ENCODE data around the gene MERTK. TPM values are rescaled to one million over a fixed set of nuclear protein-coding genes. Genes with fewer than 3 reads are reported as not detected.
"Not testable (repeated sequence)": the region's sequence is repeated elsewhere in the genome, so short reads cannot be mapped to it uniquely, and the experiment has no call there.

The MERTK gene
- total RNA-seq, 2 experiments from 2014 or later: 0.43 to 0.70 TPM

DNA sequence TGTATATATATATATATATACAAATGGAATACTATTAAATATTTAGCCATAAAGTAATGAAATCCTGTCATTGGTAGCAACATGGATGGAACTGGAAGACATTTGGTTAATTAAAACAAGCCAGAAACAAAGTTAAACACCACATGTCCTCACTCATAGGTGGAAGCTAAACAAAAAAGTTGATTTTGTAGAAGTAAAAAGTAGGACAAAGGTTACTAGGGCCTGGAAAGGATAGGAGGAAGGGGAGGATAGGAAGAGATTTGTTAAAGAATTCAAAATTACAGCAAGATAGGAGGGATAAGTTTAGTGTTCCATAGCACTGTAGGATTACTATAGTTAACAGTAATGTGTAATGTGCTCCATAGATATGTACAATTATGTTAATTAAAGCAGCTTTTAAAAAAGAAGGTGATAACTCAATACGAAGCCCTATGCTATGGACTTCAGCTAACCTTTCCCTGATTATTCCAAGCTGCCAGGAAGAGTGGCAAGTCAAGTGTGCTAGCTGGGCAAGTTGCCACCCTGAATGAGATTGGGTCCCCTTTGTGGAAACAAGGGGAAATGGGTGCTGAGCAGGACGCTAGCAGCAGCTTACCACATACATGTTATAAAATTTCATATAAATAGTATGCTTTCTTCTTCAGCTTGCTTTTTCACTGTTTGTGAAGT is 12.3 kb downstream of the MERTK start:
- H3K36me3 Mint-ChIP-seq (ENCODE audit: low read depth): no peaks in the 10 kb centered on the region
- TF ChIP-seq, protein P1, sequence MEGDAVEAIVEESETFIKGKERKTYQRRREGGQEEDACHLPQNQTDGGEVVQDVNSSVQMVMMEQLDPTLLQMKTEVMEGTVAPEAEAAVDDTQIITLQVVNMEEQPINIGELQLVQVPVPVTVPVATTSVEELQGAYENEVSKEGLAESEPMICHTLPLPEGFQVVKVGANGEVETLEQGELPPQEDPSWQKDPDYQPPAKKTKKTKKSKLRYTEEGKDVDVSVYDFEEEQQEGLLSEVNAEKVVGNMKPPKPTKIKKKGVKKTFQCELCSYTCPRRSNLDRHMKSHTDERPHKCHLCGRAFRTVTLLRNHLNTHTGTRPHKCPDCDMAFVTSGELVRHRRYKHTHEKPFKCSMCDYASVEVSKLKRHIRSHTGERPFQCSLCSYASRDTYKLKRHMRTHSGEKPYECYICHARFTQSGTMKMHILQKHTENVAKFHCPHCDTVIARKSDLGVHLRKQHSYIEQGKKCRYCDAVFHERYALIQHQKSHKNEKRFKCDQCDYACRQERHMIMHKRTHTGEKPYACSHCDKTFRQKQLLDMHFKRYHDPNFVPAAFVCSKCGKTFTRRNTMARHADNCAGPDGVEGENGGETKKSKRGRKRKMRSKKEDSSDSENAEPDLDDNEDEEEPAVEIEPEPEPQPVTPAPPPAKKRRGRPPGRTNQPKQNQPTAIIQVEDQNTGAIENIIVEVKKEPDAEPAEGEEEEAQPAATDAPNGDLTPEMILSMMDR (IDR thresholded peaks at IDR 0.05): no peak
- no peaks in the 10 kb centered on the region for H3K9me3 Mint-ChIP-seq
- no peak for DNase-seq
- H3K27me3 Mint-ChIP-seq: no peaks in the 10 kb centered on the region
- H3K4me1 Mint-ChIP-seq (ENCODE audit: low read depth): peaks cover 7% of the 10 kb centered on the region
- CTCF ChIA-PET: interaction anchor here (0.7 to 1.5 kb wide), 4 partner anchors 9 to 90 kb away, joined by 3 to 4 read pairs (median 3); partner anchors contain the start of gene MERTK
- no peak overlapping the region for H3K27ac Mint-ChIP-seq
- no peak for ATAC-seq
- intact Hi-C loops (cut with micrococcal nuclease): no loop called here
- H3K4me3 Mint-ChIP-seq: no peak overlapping the region
- POLR2A ChIA-PET: no interaction called here

DNA sequence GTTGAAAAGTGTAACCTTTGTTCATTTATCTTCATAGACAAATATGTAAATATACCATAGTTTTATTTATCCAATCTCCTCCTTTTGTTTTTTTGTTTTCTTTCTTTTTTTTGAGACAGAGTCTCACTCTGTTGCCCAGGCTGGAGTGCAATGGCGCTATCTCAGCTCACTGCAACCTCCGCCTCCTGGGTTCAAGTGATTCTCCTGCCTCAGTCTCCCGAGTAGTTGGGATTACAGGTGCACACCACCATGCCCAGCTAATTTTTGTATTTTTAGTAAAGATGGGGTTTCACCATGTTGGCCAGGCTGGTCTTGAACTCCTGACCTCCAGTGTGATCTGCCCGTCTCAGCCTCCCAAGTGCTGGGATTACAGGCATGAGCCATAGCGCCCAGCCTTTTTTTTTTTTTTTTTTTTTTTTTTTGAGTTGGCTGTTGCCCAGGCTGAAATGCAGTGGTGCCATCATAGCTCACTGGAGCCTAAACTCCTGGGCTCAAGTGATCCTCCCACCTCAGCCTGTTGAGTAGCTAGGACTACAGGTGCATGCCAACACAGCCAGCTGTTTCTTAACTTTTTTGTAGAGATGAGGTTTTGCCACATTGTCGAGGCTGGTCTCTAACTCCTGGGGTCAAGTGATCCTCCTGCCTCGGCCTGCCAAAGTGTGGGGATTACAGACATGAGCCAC is 13.0 kb downstream of the MERTK start:
- CTCF ChIA-PET: interaction anchor here (0.9 to 1.5 kb wide), 3 partner anchors 9 to 13 kb away, joined by 3 to 4 read pairs (median 3); partner anchors contain the start of gene MERTK
- H3K27ac Mint-ChIP-seq; H3K36me3 Mint-ChIP-seq (ENCODE audit: low read depth): not testable (repeated sequence)

DNA sequence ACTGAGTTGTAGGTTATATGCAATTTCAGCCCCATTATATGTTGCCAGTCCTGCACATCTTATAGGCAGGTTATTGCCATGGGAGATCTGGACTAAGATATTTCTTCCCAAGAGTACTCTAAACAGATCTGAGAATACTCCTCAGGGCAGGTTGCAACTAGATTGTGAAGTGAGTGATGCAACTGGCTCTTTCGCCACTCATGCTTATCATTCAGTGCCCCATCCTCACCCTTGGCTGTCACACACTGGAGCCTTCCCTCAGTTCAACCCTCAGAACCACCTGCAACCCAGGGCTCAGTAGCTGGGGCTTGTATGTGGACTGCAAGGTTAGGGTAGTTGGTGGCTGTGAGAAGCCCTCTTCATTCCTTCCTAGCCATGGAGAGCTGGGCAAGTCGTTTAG is 14.1 kb downstream of the MERTK start:
- H3K27me3 Mint-ChIP-seq: no peaks in the 10 kb centered on the region
- ChIA-PET CTCF (no interaction called here), POLR2A (no interaction called here)
- DNase-seq: no peak
- ATAC-seq: no peak
- no peak overlapping the region for H3K27ac Mint-ChIP-seq
- H3K9me3 Mint-ChIP-seq: no peaks in the 10 kb centered on the region
- H3K4me3 Mint-ChIP-seq: no peak overlapping the region
- no peaks in the 10 kb centered on the region for H3K36me3 Mint-ChIP-seq (ENCODE audit: low read depth)
- H3K4me1 Mint-ChIP-seq (ENCODE audit: low read depth): no peaks in the 10 kb centered on the region
- intact Hi-C loops (cut with micrococcal nuclease): no loop called here
- TF ChIP-seq, protein P1 (IDR thresholded peaks at IDR 0.05): no peak

More for the DNA sequence above, 13.0 kb downstream of the MERTK start:
- POLR2A ChIA-PET: interaction anchor here (0.6 kb wide), 1 partner anchor 8 kb away, joined by 4 read pairs; no protein-coding TSS in a partner anchor
- H3K4me3 Mint-ChIP-seq; ATAC-seq; intact Hi-C loops (cut with micrococcal nuclease); H3K4me1 Mint-ChIP-seq (ENCODE audit: low read depth); DNase-seq; H3K27me3 Mint-ChIP-seq; H3K9me3 Mint-ChIP-seq: not testable (repeated sequence)

DNA sequence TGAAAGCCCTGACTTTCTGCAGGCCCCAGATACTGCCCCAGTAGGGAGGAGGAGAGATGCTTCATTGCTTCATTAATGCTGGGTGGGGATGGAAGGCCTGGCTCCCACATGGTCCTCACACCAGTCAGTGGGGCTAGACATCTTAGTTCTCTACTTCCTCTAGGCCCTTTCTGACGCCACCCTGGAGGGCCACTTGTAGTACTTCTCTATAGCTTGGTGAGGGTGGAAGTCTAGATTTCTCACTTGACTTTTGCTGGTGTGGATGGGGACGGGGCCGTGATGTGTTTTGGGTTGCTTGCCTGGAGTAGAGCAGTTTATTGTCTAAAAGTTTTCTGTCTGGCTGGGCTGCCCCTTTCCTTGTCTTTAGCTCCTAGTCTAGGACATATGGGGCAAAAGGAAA is 18.7 kb downstream of the MERTK start:
- Mint-ChIP-seq H3K4me1 (ENCODE audit: low read depth) (no peaks in the 10 kb centered on the region), H3K27ac (no peak overlapping the region), H3K27me3 (no peaks in the 10 kb centered on the region), H3K9me3 (no peaks in the 10 kb centered on the region), H3K4me3 (no peak overlapping the region), H3K36me3 (ENCODE audit: low read depth) (no peaks in the 10 kb centered on the region)
- CTCF ChIA-PET: no interaction called here
- intact Hi-C loops (cut with micrococcal nuclease): no loop called here
- TF ChIP-seq, protein P1 (IDR thresholded peaks at IDR 0.05): no peak
- DNase-seq (no peak), ATAC-seq (no peak)
- POLR2A ChIA-PET: no interaction called here

DNA sequence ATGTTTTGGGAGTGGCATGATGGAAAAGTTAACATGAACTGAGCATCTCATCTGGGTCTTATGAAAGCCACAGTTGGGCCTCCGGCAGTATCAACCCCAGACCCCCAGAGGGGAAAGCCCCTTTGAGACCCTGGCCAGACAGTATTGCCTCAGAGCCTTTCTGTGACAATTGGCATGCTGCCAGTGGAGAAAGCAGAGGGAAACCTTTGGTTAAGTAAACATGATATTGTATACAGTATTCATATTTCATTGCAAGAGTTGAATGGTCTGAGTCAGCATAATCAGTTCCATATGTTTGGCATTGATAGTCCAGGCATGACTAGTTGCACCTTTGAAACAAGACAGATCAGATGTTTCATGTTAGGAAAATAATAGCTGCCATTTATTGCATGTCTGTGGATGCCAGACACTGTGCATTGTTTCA is 20.0 kb downstream of the MERTK start:
- TF ChIP-seq, protein P1 (IDR thresholded peaks at IDR 0.05): no peak
- intact Hi-C loops (cut with micrococcal nuclease): no loop called here
- DNase-seq (no peak), ATAC-seq (no peak)
- H3K4me1 Mint-ChIP-seq (ENCODE audit: low read depth): no peaks in the 10 kb centered on the region
- H3K4me3 Mint-ChIP-seq: no peak overlapping the region
- H3K27ac Mint-ChIP-seq: no peak overlapping the region
- no peaks in the 10 kb centered on the region for H3K27me3 Mint-ChIP-seq
- CTCF ChIA-PET: interaction anchor here (1.5 kb wide), 1 partner anchor 9 kb away, joined by 7 read pairs; no protein-coding TSS in a partner anchor
- POLR2A ChIA-PET: no interaction called here
- H3K36me3 Mint-ChIP-seq (ENCODE audit: low read depth): no peaks in the 10 kb centered on the region
- no peaks in the 10 kb centered on the region for H3K9me3 Mint-ChIP-seq

All from activated CD8-positive, alpha-beta T cell treated with anti-CD3 and anti-CD28 coated beads for 36 hours (primary cell).